Caki2 (cell line): Measurements from ENCODE around the gene CREM. TPM values are rescaled to one million over a fixed set of nuclear protein-coding genes. Genes with fewer than 3 reads are reported as not detected.

Experiments used
- DNase-seq: peaks from one replicate; pipeline ENCODE4 v3.0.0-alpha.2; 2015; ENCODE audit warnings: low read depth
- in situ Hi-C: cut with HindIII; loops from 2 replicates; pipeline ENCODE4 v1.10.0; 2016; ENCODE audit warnings: low sequenced_read_pairs, low pct_unique_long_range_greater_than_20kb, mixed read lengths
- total RNA-seq: library from RNA; depleted of rRNA; stranded (reverse); fragments of >200 nt; shearing (Covaris generic); gene quantifications from 2 replicates; pipeline ENCODE4 v1.2.3, GENCODE V29; 2014; ENCODE audit warnings: low replicate concordance; rRNA removed

Gene CREM
- total RNA-seq, 1 experiment from 2014 or later: 53.2 TPM

- no peak for DNase-seq
- in situ Hi-C loops: no loop called here
Observed at GRCh38 chr10:35237766-35238512, 111.3 kb downstream of the CREM start.

- in situ Hi-C loops: no loop called here
- DNase-seq: no peak
Observed at GRCh38 chr10:35244549-35244948, 117.9 kb downstream of the CREM start.

DNA sequence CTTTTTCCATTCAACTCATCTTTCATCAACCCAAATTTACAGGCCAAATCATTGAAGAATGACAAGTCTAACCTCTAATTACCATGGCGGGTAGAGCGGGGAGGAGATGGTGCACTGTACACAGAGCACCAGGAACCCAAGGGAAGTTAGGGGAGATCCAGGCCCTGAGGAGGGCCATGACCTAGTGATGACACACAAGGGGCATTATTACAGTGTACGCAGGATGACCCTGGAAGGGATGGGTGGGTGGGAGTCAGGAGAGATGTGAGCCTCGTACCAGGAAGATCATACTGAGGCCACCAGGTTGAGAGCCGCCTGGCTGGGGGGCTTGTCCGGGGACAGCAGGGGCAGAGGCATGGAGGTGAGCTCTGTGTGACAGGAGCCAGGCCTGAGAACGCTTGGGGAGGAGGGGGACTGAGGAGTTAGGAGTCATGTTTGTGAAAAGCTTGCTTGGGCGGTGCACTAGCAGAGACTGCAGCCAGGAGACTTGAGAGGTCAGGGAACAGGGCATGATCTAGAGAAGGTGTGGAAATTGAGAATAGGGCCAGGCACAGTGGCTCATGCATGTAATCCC lies 120.2 kb downstream of the CREM start:
- in situ Hi-C loops: no loop called here
- DNase-seq: no peak

GRCh38 chr10:35251373-35252100 lies 124.9 kb downstream of the CREM start:
- in situ Hi-C loops: no loop called here
- DNase-seq: no peak

GRCh38 chr10:35257057-35257983 lies 130.7 kb downstream of the CREM start:
- in situ Hi-C loops: no loop called here
- no peak for DNase-seq

DNA sequence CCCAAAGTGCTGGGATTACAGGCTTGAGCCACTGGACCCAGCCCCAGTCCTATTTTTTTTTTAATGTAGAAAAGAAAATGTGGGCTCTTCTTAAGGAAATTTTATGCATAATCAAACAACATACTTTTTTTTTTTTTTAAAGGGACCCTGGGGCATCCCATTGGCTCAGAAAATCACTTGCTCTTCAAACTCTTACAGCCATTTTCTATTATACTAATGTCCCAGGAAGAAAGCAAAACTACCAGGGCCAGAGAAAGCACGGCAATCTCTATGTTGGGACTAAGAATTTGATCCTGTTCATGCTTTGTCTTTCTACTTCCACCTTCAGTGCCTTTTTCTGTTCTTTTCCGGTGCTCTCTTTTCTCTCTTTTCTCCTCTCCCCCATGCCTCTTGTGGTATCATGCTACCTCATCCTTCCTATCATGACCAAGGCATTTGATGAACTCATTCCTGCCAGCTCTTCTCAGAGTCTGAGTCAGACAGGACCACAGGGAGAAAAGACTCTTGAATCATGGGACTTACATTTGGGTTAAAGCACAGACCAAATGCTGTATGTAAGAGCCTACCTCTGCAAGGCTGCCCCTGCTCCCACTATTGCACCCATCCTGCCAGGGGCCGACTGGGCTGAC lies 133.2 kb downstream of the CREM start:
- DNase-seq: peak; percentile 70
- in situ Hi-C loops: no loop called here

GRCh38 chr10:35262436-35262835 lies 135.8 kb downstream of the CREM start:
- no peak for DNase-seq
- in situ Hi-C loops: no loop called here

Other genes starting within 250 kb of the CREM start
- gene CUL2, start 36.5 kb upstream of the CREM start, total RNA-seq: 10.4 and 14.9 TPM in 2 replicates
- 42.1 and 47.8 TPM in 2 replicates for gene CCNY, start 209.7 kb downstream of the CREM start, total RNA-seq